Measurements from ENCODE around the gene CDH23. TPM values are rescaled to one million over a fixed set of nuclear protein-coding genes. Genes with fewer than 3 reads are reported as not detected.

CDH23 gene
- total RNA-seq, 1 experiment from 2014 or later = 0.02 TPM

DNA sequence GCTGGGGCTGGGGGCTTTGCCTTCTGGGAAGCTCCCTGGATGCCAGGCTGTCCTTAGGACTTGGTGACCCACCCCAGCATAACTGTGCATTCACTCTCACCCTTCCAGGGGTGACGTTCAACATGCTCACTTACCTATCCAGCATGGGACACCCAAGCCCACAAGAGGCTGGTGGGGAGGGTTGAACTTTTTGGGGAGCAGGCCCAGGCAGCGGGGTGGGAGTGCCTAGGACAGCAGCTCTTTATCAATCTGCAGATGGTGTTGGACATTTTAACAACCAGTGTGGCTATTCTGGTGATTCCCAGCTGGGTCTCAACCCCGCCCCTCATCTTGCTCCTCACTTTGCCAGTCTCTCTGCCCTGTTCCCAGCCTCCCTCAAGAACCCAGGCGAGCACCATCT is 86.4 kb downstream of the CDH23 start:
- TF ChIP-seq CTCF (IDR thresholded peaks at IDR 0.05; ENCODE audit: unreplicated experiment) = no peak
- no TSS peak for BruUV-seq (replicated peaks)
- Mint-ChIP-seq H3K27ac (ENCODE audit: low read depth, unreplicated experiment) (no peak overlapping the region), H3K4me1 (ENCODE audit: insufficient read depth, unreplicated experiment) (no peaks in the 10 kb centered on the region), H3K27me3 (ENCODE audit: insufficient read depth, unreplicated experiment) (peaks cover 68% of the 10 kb centered on the region), H3K4me3 (ENCODE audit: unreplicated experiment) (no peak overlapping the region), H3K36me3 (ENCODE audit: insufficient read depth, unreplicated experiment) (no peaks in the 10 kb centered on the region), H3K9me3 (ENCODE audit: unreplicated experiment) (no peaks in the 10 kb centered on the region)
- no peak for DNase-seq (ENCODE audit: unreplicated experiment)
- ChIA-PET POLR2A (no interaction called here), CTCF (interaction anchor here (0.6 kb wide), 1 partner anchor 10 kb away, joined by 3 read pairs; no protein-coding TSS in a partner anchor)
- intact Hi-C loops (cut with micrococcal nuclease) = no loop called here

- Mint-ChIP-seq H3K4me3 (ENCODE audit: unreplicated experiment) (no peak overlapping the region), H3K36me3 (ENCODE audit: insufficient read depth, unreplicated experiment) (no peaks in the 10 kb centered on the region), H3K4me1 (ENCODE audit: insufficient read depth, unreplicated experiment) (no peaks in the 10 kb centered on the region), H3K27me3 (ENCODE audit: insufficient read depth, unreplicated experiment) (peaks cover 68% of the 10 kb centered on the region), H3K27ac (ENCODE audit: low read depth, unreplicated experiment) (no peak overlapping the region), H3K9me3 (ENCODE audit: unreplicated experiment) (peaks cover 6% of the 10 kb centered on the region)
- BruUV-seq (replicated peaks) = no TSS peak
- DNase-seq (ENCODE audit: unreplicated experiment) = no peak
- intact Hi-C loops (cut with micrococcal nuclease) = no loop called here
- no peak for TF ChIP-seq CTCF (IDR thresholded peaks at IDR 0.05; ENCODE audit: unreplicated experiment)
- ChIA-PET POLR2A (no interaction called here), CTCF (no interaction called here)
These were observed 87.4 kb downstream of the CDH23 start for GRCh38 chr10:71483885-71484751.

GRCh38 chr10:71486484-71487114 is 89.9 kb downstream of the CDH23 start:
- H3K27me3 Mint-ChIP-seq (ENCODE audit: insufficient read depth, unreplicated experiment) = peaks cover 58% of the 10 kb centered on the region
- peak; percentile 54 for DNase-seq (ENCODE audit: unreplicated experiment)
- H3K4me3 Mint-ChIP-seq (ENCODE audit: unreplicated experiment) = no peak overlapping the region
- BruUV-seq (replicated peaks) = no TSS peak
- peaks cover 10% of the 10 kb centered on the region for H3K9me3 Mint-ChIP-seq (ENCODE audit: unreplicated experiment)
- H3K27ac Mint-ChIP-seq (ENCODE audit: low read depth, unreplicated experiment) = no peak overlapping the region
- intact Hi-C loops (cut with micrococcal nuclease) = loop anchor here (2.0 to 5.0 kb wide), 2 partner anchors 84 to 211 kb away; no protein-coding TSS in a partner anchor
- peak; percentile 52 for TF ChIP-seq CTCF (IDR thresholded peaks at IDR 0.05; ENCODE audit: unreplicated experiment)
- no peaks in the 10 kb centered on the region for H3K36me3 Mint-ChIP-seq (ENCODE audit: insufficient read depth, unreplicated experiment)
- POLR2A ChIA-PET = no interaction called here
- CTCF ChIA-PET = interaction anchor here (0.6 to 1.1 kb wide), 3 partner anchors 10 to 1705 kb away, joined by 3 to 5 read pairs (median 3); no protein-coding TSS in a partner anchor
- no peaks in the 10 kb centered on the region for H3K4me1 Mint-ChIP-seq (ENCODE audit: insufficient read depth, unreplicated experiment)

DNA sequence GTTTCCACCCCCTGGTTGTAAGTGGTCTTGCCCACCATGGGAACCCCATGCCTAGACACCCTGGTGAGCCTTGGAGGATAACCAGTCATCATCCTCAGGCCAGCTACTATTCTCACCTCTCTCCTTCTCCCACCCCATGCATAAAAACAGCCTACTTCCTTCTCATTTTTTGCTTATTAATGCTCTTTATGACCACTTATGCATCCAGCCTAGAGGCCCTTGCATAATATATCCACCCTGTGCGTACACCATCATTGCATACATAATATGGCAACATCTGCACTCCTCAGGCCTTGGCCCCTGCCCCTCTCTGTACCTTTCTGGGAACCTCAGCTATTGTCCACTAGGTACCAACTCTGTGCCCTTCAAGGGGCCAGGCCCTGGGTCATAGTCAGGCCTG is 91.0 kb downstream of the CDH23 start:
- intact Hi-C loops (cut with micrococcal nuclease) = loop anchor here (2.0 to 5.0 kb wide), 2 partner anchors 83 to 210 kb away; no protein-coding TSS in a partner anchor
- DNase-seq (ENCODE audit: unreplicated experiment) = no peak
- Mint-ChIP-seq H3K27me3 (ENCODE audit: insufficient read depth, unreplicated experiment) (peaks cover 51% of the 10 kb centered on the region), H3K27ac (ENCODE audit: low read depth, unreplicated experiment) (no peak overlapping the region), H3K9me3 (ENCODE audit: unreplicated experiment) (peaks cover 10% of the 10 kb centered on the region), H3K4me1 (ENCODE audit: insufficient read depth, unreplicated experiment) (no peaks in the 10 kb centered on the region), H3K36me3 (ENCODE audit: insufficient read depth, unreplicated experiment) (no peaks in the 10 kb centered on the region), H3K4me3 (ENCODE audit: unreplicated experiment) (no peak overlapping the region)
- TF ChIP-seq CTCF (IDR thresholded peaks at IDR 0.05; ENCODE audit: unreplicated experiment) = no peak
- no TSS peak for BruUV-seq (replicated peaks)
- ChIA-PET CTCF (no interaction called here), POLR2A (no interaction called here)
